Measurements from ENCODE around the gene NR1D2.

Gene NR1D2

GRCh38 chr3:23932571-23932970 lies 12.5 kb upstream of the NR1D2 start:
- no peak for DNase-seq (ENCODE audit: low read depth)
- TF ChIP-seq, protein P1, sequence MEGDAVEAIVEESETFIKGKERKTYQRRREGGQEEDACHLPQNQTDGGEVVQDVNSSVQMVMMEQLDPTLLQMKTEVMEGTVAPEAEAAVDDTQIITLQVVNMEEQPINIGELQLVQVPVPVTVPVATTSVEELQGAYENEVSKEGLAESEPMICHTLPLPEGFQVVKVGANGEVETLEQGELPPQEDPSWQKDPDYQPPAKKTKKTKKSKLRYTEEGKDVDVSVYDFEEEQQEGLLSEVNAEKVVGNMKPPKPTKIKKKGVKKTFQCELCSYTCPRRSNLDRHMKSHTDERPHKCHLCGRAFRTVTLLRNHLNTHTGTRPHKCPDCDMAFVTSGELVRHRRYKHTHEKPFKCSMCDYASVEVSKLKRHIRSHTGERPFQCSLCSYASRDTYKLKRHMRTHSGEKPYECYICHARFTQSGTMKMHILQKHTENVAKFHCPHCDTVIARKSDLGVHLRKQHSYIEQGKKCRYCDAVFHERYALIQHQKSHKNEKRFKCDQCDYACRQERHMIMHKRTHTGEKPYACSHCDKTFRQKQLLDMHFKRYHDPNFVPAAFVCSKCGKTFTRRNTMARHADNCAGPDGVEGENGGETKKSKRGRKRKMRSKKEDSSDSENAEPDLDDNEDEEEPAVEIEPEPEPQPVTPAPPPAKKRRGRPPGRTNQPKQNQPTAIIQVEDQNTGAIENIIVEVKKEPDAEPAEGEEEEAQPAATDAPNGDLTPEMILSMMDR (IDR thresholded peaks at IDR 0.05; ENCODE audit: control insufficient read depth, extremely low read depth, insufficient read depth) = no peak
- no peak overlapping the region for H3K4me3 ChIP-seq (ENCODE audit: low read depth, low read length)

- no peak overlapping the region for H3K4me3 ChIP-seq (ENCODE audit: low read depth, low read length)
- TF ChIP-seq, protein P1 (IDR thresholded peaks at IDR 0.05; ENCODE audit: control insufficient read depth, extremely low read depth, insufficient read depth) = no peak
- no peak for DNase-seq (ENCODE audit: low read depth)
Measured at GRCh38 chr3:23934253-23934652, 10.8 kb upstream of the NR1D2 start.

GRCh38 chr3:23937296-23937695 lies 7.8 kb upstream of the NR1D2 start:
- no peak for DNase-seq (ENCODE audit: low read depth)
- TF ChIP-seq, protein P1 (IDR thresholded peaks at IDR 0.05; ENCODE audit: control insufficient read depth, extremely low read depth, insufficient read depth) = no peak
- no peak overlapping the region for H3K4me3 ChIP-seq (ENCODE audit: low read depth, low read length)

DNA sequence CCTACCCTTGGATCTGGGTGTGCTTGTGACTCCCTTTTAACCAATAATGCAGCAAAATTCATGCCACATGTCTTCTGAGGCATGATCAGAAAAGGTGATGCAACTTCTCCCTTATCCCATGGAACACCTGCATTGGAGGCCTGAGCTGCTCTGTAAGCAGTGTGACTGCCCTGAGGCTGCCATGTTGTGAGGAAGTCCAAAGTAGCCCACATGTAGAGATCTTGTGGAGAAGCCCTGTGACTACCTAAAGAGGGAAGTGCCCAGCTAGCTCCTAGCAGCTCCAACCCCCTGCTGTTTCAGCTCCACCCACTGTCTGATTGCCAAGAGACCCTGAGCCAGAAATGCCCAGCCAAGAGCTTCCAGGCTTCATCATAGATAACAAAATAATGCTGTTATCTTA lies 6.4 kb upstream of the NR1D2 start:
- H3K4me3 ChIP-seq (ENCODE audit: low read depth, low read length) = no peak overlapping the region
- TF ChIP-seq, protein P1 (IDR thresholded peaks at IDR 0.05; ENCODE audit: control insufficient read depth, extremely low read depth, insufficient read depth) = no peak
- no peak for DNase-seq (ENCODE audit: low read depth)

- TF ChIP-seq, protein P1 (IDR thresholded peaks at IDR 0.05; ENCODE audit: control insufficient read depth, extremely low read depth, insufficient read depth) = no peak
- no peak for DNase-seq (ENCODE audit: low read depth)
- H3K4me3 ChIP-seq (ENCODE audit: low read depth, low read length) = no peak overlapping the region
Measured at GRCh38 chr3:23940775-23941174, 4.3 kb upstream of the NR1D2 start.

- H3K4me3 ChIP-seq (ENCODE audit: low read depth, low read length) = no peak overlapping the region
- DNase-seq (ENCODE audit: low read depth) = no peak
- TF ChIP-seq, protein P1 (IDR thresholded peaks at IDR 0.05; ENCODE audit: control insufficient read depth, extremely low read depth, insufficient read depth) = no peak
Measured at GRCh38 chr3:23941440-23941839, 3.6 kb upstream of the NR1D2 start.

DNA sequence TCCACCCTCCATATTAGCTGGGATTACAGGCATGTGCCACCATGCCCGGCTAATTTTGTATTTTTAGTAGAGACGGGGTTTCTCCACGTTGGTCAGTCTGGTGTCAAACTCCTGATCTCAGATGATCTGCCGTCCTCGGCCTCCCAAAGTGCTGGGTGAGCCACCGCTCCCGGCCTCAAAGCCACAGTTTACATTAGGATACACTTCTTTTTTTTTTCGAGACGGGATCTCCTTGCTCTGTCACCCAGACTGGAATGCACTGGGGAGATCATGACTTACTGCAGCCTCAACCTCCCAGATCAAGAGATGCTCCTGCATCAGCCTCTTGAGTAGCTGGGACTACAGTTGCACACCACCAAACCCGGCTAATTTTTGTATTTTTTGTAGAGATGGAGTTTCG lies 2.5 kb upstream of the NR1D2 start:
- H3K4me3 ChIP-seq (ENCODE audit: low read depth, low read length) = no peak overlapping the region
- DNase-seq (ENCODE audit: low read depth) = no peak
- TF ChIP-seq, protein P1 (IDR thresholded peaks at IDR 0.05; ENCODE audit: control insufficient read depth, extremely low read depth, insufficient read depth) = no peak

Data from LNCaP clone FGC (cell line).